ENCODE results near the gene ZNF213. TPM values are rescaled to one million over a fixed set of nuclear protein-coding genes. Genes with fewer than 3 reads are reported as not detected.
"Not testable (repeated sequence)": the region's sequence is repeated elsewhere in the genome, so short reads cannot be mapped to it uniquely, and the experiment has no call there.

The ZNF213 gene
- total and polyA plus RNA-seq, 12 donors: 2.6 to 19.5 (median 12.2) TPM

DNA sequence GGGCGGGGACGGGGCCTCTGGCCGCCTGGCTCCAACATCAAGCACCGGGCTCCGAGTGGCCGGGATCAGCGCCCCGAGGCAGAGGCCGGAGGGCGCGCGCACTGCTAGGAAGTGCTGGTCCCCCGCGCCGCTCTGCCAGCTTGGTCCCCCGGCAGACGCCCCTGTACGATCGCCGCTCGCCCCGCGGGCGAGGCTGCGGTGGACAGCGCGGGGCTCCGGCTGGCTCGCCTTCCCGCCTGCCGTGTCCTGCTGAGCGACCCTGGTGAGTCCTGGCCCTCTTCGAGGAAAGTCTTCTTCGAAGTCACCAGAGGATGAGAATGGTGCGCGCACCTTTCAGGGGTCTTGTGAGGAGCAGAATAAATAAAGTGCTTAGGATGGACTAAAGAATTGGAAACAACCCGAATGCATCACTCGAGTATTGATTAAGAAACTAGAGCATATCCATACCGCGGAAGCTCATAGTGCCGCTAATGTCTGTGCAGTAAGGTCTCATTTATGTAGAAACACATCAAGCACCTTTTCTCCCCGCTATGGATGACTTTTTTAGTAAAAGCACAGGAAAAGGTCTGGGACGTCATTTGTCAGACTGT is 392 bp downstream of the ZNF213 start:
- peak in 1 of 2 donors; percentile 25 for TF ChIP-seq POLR2A (IDR thresholded peaks at IDR 0.05)
- TF ChIP-seq, protein P1, sequence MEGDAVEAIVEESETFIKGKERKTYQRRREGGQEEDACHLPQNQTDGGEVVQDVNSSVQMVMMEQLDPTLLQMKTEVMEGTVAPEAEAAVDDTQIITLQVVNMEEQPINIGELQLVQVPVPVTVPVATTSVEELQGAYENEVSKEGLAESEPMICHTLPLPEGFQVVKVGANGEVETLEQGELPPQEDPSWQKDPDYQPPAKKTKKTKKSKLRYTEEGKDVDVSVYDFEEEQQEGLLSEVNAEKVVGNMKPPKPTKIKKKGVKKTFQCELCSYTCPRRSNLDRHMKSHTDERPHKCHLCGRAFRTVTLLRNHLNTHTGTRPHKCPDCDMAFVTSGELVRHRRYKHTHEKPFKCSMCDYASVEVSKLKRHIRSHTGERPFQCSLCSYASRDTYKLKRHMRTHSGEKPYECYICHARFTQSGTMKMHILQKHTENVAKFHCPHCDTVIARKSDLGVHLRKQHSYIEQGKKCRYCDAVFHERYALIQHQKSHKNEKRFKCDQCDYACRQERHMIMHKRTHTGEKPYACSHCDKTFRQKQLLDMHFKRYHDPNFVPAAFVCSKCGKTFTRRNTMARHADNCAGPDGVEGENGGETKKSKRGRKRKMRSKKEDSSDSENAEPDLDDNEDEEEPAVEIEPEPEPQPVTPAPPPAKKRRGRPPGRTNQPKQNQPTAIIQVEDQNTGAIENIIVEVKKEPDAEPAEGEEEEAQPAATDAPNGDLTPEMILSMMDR (IDR thresholded peaks at IDR 0.05): no peak
- DNase-seq: no peak
- 0 to 2% (median 0%) methylated on average over 7 to 43 of the region's 43 CpGs for WGBS, 4 donors
- H3K4me3 ChIP-seq: peak overlapping the region; percentile 10 to 96 (median 76)
- no peaks in the 10 kb centered on the region for H3K9me3 ChIP-seq (replicated peaks in 1 of 3)
- peak overlapping the region in 4 of 5 donors; percentile 59 to 96 (median 92) for H3K27ac ChIP-seq
- intact Hi-C loops (cut with DNase I): no loop called here
- H3K4me1 ChIP-seq (replicated peaks in 1 of 2): peaks cover 6 to 23% of the 10 kb centered on the region in 2 donors
- peaks cover 0 to 17% of the 10 kb centered on the region in 2 donors for H3K36me3 ChIP-seq (replicated peaks in 1 of 2)
- no peaks in the 10 kb centered on the region for H3K27me3 ChIP-seq

DNA sequence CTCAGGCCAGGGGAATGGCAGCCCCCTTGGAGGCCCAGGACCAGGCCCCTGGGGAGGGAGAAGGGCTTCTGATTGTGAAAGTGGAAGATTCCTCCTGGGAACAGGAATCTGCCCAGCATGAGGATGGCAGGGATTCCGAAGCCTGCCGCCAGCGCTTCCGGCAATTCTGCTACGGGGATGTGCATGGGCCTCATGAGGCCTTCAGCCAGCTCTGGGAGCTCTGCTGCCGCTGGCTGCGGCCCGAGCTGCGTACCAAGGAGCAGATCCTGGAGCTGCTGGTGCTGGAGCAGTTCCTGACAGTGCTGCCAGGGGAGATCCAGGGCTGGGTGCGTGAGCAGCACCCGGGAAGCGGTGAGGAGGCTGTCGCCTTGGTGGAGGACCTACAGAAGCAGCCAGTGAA is 2.4 kb downstream of the ZNF213 start:
- Histone ChIP-seq H3K27ac (no peak overlapping the region), H3K9me3 (replicated peaks in 1 of 3) (no peaks in the 10 kb centered on the region), H3K4me1 (replicated peaks in 1 of 2) (peaks cover 6 to 23% of the 10 kb centered on the region in 2 donors), H3K27me3 (no peaks in the 10 kb centered on the region), H3K36me3 (replicated peaks in 1 of 2) (peaks cover 0 to 25% of the 10 kb centered on the region in 2 donors), H3K4me3 (no peak overlapping the region)
- no peak for DNase-seq
- WGBS, 4 donors: 90 to 97% (median 95%) methylated on average over 2 to 13 of the region's 13 CpGs
- intact Hi-C loops (cut with DNase I): no loop called here
- TF ChIP-seq, protein P1 (IDR thresholded peaks at IDR 0.05): no peak
- no peak for TF ChIP-seq POLR2A (IDR thresholded peaks at IDR 0.05)

DNA sequence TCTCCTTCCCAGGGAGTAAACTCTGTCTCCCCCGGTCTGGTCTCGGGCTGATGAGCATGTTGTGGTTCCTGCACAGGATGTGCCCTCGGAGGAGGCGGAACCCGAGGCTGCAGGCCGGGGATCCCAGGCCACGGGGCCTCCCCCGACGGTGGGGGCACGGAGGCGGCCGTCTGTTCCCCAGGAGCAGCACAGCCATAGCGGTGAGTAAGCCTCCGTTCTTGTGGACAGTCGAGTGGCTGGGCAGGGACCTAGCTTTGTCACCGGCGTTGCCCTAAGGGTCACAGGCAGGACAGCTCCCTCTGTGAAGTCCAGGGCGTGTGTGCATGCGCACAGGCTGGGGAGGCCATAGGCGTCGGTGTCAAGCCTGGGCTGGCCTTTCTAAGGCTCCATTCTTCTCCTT is 3.5 kb downstream of the ZNF213 start:
- Histone ChIP-seq H3K4me1 (replicated peaks in 1 of 2) (peaks cover 6 to 18% of the 10 kb centered on the region in 2 donors), H3K36me3 (replicated peaks in 1 of 2) (peaks cover 0 to 25% of the 10 kb centered on the region in 2 donors), H3K27ac (no peak overlapping the region), H3K27me3 (no peaks in the 10 kb centered on the region), H3K4me3 (no peak overlapping the region), H3K9me3 (replicated peaks in 1 of 3) (no peaks in the 10 kb centered on the region)
- no peak for DNase-seq
- intact Hi-C loops (cut with DNase I): no loop called here
- no peak for TF ChIP-seq POLR2A (IDR thresholded peaks at IDR 0.05)
- TF ChIP-seq, protein P1 (IDR thresholded peaks at IDR 0.05): no peak
- WGBS, 4 donors: 90 to 93% (median 93%) methylated on average over 10 to 21 of the region's 21 CpGs; no CpG with 5 or more reads in 1 of the 4 donors

DNA sequence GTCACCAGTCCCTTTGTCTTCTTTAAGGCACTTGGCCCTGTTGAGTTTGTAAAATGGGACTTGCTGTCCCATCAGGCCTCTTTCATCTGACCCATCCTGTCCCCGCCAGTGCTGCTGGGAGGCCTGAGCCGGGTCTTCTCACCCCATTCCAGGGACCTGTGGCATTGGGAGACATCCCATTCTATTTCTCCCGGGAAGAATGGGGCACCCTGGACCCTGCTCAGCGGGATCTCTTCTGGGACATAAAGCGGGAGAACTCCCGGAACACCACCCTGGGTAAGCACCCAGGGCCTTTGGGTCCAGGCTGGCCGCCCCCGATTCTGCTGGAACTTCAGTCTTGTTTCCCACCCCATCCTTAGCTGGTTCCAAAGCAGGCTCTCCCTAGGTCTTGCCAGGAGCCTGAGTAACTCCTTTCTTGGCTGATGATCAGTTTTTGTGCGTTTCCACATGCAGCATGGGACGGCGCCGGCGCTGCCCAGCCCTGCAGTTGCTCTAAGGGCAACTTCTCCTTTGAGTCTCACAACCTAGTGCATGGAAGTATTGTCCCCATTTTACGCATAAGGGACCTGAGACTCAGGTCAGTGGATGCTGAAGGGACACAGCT is 4.1 kb downstream of the ZNF213 start:
- H3K27me3 ChIP-seq: no peaks in the 10 kb centered on the region
- DNase-seq: no peak
- H3K9me3 ChIP-seq (replicated peaks in 1 of 3): no peaks in the 10 kb centered on the region
- 85 to 95% (median 89%) methylated on average over 10 to 14 of the region's 14 CpGs for WGBS, 4 donors
- peaks cover 0 to 25% of the 10 kb centered on the region in 2 donors for H3K36me3 ChIP-seq (replicated peaks in 1 of 2)
- intact Hi-C loops (cut with DNase I): no loop called here
- H3K27ac ChIP-seq: no peak overlapping the region
- TF ChIP-seq POLR2A (IDR thresholded peaks at IDR 0.05): no peak
- TF ChIP-seq, protein P1 (IDR thresholded peaks at IDR 0.05): no peak
- peaks cover 10 to 18% of the 10 kb centered on the region in 2 donors for H3K4me1 ChIP-seq (replicated peaks in 1 of 2)
- H3K4me3 ChIP-seq: no peak overlapping the region

DNA sequence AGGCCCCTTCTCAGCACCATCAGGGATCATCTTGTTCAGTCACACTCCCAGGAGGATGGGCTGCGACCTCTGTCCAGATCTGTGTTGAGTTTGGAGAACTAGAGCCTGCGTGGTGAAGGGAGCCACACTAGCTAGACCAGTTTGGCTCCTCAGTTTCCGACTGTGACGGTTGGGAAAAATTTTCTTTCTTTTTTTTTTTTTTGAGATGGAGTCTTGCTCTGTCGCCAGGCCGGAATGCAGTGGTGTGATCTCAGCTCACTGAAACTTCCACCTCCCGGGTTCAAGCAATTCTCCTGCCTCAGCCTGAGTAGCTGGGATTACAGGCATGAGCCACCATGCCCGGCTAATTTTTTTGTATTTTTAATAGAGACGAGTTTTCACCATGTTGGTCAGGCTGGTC is 4.7 kb downstream of the ZNF213 start:
- DNase-seq; H3K9me3 ChIP-seq (replicated peaks in 1 of 3); H3K27ac ChIP-seq; H3K27me3 ChIP-seq; H3K4me3 ChIP-seq; intact Hi-C loops (cut with DNase I): not testable (repeated sequence)
- WGBS, 4 donors: 90 to 93% (median 92%) methylated on average over 9 of the region's 9 CpGs
- peaks cover 10 to 23% of the 10 kb centered on the region in 2 donors for H3K4me1 ChIP-seq (replicated peaks in 1 of 2)
- peaks cover 0 to 25% of the 10 kb centered on the region in 2 donors for H3K36me3 ChIP-seq (replicated peaks in 1 of 2)

Data from adrenal gland (tissue), 12 donors.